ENCODE results near the gene SLCO2A1. TPM values are rescaled to one million over a fixed set of nuclear protein-coding genes. Genes with fewer than 3 reads are reported as not detected.
A peak's percentile ranks its signal among the peaks of the same experiment; 100 is the strongest.

Gene SLCO2A1
- total and polyA plus RNA-seq, 2 experiments from 2014 or later = 0.31 to 1.0 TPM

DNA sequence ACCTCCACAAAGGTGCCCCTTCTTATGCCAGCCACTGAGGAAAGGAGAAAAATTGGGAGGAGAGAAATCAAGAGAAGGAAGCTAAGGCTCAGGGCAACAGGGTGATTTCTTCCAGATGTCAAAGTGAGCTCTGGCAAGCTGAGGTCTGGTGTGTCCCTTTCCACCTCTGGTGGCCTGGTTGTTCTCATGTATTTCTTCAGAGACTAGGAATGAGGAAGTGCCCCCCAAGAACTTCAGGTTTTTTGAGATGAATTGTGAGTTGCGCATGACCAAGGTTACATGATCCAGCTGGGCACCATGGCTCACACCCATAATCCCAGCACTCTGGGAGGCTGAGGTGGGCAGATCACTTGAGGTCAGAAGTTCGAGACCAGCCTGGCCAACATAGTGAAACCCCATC, 139.7 kb downstream of the SLCO2A1 start:
- Mint-ChIP-seq H3K4me3 (no peak overlapping the region), H3K9me3 (no peaks in the 10 kb centered on the region), H3K27ac (no peak overlapping the region), H3K27me3 (ENCODE audit: insufficient read depth, low read depth, poor library complexity) (peaks cover 17% of the 10 kb centered on the region), H3K36me3 (ENCODE audit: low read depth) (no peaks in the 10 kb centered on the region), H3K4me1 (peaks cover 22% of the 10 kb centered on the region)
- Histone ChIP-seq H3K36me3 (ENCODE audit: insufficient read depth) (no peaks in the 10 kb centered on the region), H3F3A (replicated peaks; ENCODE audit: low read depth) (no peaks in the 10 kb centered on the region), H3K9me2 (ENCODE audit: insufficient read depth) (no peaks in the 10 kb centered on the region), H4K20me1 (replicated peaks; ENCODE audit: insufficient read depth) (no peaks in the 10 kb centered on the region), H3K79me2 (replicated peaks; ENCODE audit: insufficient read depth) (no peaks in the 10 kb centered on the region; the same call in 1 of the 2 replicates), H3K27me3 (ENCODE audit: insufficient read depth) (peaks cover 16% of the 10 kb centered on the region), H3K4me1 (ENCODE audit: insufficient read depth) (peaks cover 11% of the 10 kb centered on the region), H3K27ac (ENCODE audit: low read depth) (no peak overlapping the region), H2AFZ (no peak overlapping the region), H3K4me2 (no peak overlapping the region), H3K4me3 (no peak overlapping the region)
- no peak for ATAC-seq
- DNase-seq (ENCODE audit: low spot score) = no peak
- TF ChIP-seq NANOG (IDR thresholded peaks at IDR 0.05; ENCODE audit: borderline replicate concordance) (no peak), POLR2AphosphoS5 (IDR thresholded peaks at IDR 0.05; ENCODE audit: low read depth) (no peak), EZH2phosphoT487 (IDR thresholded peaks at IDR 0.05; ENCODE audit: unreplicated experiment) (no peak), STAT1 (IDR thresholded peaks at IDR 0.05; ENCODE audit: unreplicated experiment) (no peak)

DNA sequence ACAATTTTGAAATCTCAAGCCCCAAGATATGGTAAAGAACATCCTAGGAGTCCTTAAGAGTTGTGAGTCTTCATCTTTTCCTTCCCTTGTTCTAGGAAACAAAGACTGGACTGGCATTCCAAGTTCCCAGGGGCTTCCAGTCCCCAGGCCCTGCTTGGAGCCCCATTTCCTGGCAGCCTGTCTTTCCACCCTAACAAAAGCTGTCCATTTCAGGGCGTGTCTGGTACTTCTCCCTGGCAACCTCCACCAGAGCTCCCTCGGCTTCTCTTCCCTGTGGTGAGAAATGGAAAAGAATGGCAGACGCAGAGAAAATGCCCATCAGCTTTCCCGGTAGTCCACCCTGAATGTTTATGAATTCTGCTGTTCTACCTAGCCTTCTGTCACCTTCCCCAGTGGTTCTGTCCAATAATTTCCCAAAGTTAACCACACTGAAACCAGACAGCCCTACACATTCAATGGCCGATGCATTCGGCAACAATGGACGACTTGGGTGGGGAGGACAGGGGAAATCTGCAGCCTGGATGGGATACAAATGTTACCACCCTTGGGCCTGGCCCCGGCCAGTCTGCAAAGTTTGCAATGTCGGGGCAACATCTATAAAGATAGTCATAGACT, 140.9 kb downstream of the SLCO2A1 start:
- Mint-ChIP-seq H3K4me1 (peaks cover 19% of the 10 kb centered on the region), H3K4me3 (no peak overlapping the region), H3K36me3 (ENCODE audit: low read depth) (no peaks in the 10 kb centered on the region), H3K27ac (peak overlapping the region; percentile 61; the same call in 1 of the 2 replicates), H3K27me3 (ENCODE audit: insufficient read depth, low read depth, poor library complexity) (peaks cover 15% of the 10 kb centered on the region), H3K9me3 (no peaks in the 10 kb centered on the region)
- TF ChIP-seq EZH2phosphoT487 (IDR thresholded peaks at IDR 0.05; ENCODE audit: unreplicated experiment) (no peak), JUNB (IDR thresholded peaks at IDR 0.05; ENCODE audit: unreplicated experiment) (no peak), ZNF114 (CRISPR knock-in tag; IDR thresholded peaks at IDR 0.05) (no peak)
- TF ChIP-seq, protein P1, sequence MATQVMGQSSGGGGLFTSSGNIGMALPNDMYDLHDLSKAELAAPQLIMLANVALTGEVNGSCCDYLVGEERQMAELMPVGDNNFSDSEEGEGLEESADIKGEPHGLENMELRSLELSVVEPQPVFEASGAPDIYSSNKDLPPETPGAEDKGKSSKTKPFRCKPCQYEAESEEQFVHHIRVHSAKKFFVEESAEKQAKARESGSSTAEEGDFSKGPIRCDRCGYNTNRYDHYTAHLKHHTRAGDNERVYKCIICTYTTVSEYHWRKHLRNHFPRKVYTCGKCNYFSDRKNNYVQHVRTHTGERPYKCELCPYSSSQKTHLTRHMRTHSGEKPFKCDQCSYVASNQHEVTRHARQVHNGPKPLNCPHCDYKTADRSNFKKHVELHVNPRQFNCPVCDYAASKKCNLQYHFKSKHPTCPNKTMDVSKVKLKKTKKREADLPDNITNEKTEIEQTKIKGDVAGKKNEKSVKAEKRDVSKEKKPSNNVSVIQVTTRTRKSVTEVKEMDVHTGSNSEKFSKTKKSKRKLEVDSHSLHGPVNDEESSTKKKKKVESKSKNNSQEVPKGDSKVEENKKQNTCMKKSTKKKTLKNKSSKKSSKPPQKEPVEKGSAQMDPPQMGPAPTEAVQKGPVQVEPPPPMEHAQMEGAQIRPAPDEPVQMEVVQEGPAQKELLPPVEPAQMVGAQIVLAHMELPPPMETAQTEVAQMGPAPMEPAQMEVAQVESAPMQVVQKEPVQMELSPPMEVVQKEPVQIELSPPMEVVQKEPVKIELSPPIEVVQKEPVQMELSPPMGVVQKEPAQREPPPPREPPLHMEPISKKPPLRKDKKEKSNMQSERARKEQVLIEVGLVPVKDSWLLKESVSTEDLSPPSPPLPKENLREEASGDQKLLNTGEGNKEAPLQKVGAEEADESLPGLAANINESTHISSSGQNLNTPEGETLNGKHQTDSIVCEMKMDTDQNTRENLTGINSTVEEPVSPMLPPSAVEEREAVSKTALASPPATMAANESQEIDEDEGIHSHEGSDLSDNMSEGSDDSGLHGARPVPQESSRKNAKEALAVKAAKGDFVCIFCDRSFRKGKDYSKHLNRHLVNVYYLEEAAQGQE (IDR thresholded peaks at IDR 0.05; ENCODE audit: unreplicated experiment) = no peak
- TF ChIP-seq, protein P2, sequence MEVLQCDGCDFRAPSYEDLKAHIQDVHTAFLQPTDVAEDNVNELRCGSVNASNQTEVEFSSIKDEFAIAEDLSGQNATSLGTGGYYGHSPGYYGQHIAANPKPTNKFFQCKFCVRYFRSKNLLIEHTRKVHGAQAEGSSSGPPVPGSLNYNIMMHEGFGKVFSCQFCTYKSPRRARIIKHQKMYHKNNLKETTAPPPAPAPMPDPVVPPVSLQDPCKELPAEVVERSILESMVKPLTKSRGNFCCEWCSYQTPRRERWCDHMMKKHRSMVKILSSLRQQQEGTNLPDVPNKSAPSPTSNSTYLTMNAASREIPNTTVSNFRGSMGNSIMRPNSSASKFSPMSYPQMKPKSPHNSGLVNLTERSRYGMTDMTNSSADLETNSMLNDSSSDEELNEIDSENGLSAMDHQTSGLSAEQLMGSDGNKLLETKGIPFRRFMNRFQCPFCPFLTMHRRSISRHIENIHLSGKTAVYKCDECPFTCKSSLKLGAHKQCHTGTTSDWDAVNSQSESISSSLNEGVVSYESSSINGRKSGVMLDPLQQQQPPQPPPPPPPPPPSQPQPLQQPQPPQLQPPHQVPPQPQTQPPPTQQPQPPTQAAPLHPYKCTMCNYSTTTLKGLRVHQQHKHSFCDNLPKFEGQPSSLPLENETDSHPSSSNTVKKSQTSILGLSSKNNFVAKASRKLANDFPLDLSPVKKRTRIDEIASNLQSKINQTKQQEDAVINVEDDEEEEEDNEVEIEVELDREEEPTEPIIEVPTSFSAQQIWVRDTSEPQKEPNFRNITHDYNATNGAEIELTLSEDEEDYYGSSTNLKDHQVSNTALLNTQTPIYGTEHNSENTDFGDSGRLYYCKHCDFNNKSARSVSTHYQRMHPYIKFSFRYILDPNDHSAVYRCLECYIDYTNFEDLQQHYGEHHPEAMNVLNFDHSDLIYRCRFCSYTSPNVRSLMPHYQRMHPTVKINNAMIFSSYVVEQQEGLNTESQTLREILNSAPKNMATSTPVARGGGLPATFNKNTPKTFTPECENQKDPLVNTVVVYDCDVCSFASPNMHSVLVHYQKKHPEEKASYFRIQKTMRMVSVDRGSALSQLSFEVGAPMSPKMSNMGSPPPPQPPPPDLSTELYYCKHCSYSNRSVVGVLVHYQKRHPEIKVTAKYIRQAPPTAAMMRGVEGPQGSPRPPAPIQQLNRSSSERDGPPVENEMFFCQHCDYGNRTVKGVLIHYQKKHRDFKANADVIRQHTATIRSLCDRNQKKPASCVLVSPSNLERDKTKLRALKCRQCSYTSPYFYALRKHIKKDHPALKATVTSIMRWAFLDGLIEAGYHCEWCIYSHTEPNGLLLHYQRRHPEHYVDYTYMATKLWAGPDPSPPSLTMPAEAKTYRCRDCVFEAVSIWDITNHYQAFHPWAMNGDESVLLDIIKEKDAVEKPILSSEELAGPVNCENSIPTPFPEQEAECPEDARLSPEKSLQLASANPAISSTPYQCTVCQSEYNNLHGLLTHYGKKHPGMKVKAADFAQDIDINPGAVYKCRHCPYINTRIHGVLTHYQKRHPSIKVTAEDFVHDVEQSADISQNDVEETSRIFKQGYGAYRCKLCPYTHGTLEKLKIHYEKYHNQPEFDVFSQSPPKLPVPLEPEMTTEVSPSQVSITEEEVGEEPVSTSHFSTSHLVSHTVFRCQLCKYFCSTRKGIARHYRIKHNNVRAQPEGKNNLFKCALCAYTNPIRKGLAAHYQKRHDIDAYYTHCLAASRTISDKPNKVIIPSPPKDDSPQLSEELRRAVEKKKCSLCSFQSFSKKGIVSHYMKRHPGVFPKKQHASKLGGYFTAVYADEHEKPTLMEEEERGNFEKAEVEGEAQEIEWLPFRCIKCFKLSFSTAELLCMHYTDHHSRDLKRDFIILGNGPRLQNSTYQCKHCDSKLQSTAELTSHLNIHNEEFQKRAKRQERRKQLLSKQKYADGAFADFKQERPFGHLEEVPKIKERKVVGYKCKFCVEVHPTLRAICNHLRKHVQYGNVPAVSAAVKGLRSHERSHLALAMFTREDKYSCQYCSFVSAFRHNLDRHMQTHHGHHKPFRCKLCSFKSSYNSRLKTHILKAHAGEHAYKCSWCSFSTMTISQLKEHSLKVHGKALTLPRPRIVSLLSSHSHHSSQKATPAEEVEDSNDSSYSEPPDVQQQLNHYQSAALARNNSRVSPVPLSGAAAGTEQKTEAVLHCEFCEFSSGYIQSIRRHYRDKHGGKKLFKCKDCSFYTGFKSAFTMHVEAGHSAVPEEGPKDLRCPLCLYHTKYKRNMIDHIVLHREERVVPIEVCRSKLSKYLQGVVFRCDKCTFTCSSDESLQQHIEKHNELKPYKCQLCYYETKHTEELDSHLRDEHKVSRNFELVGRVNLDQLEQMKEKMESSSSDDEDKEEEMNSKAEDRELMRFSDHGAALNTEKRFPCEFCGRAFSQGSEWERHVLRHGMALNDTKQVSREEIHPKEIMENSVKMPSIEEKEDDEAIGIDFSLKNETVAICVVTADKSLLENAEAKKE (CRISPR knock-in tag; IDR thresholded peaks at IDR 0.05) = no peak
- TF ChIP-seq, protein P3, sequence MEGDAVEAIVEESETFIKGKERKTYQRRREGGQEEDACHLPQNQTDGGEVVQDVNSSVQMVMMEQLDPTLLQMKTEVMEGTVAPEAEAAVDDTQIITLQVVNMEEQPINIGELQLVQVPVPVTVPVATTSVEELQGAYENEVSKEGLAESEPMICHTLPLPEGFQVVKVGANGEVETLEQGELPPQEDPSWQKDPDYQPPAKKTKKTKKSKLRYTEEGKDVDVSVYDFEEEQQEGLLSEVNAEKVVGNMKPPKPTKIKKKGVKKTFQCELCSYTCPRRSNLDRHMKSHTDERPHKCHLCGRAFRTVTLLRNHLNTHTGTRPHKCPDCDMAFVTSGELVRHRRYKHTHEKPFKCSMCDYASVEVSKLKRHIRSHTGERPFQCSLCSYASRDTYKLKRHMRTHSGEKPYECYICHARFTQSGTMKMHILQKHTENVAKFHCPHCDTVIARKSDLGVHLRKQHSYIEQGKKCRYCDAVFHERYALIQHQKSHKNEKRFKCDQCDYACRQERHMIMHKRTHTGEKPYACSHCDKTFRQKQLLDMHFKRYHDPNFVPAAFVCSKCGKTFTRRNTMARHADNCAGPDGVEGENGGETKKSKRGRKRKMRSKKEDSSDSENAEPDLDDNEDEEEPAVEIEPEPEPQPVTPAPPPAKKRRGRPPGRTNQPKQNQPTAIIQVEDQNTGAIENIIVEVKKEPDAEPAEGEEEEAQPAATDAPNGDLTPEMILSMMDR (conservative IDR thresholded peaks at IDR 0.05; ENCODE audit: low read depth in 2 of 2) = no peak
- H3K36me3 ChIP-seq (ENCODE audit: insufficient read depth) = no peaks in the 10 kb centered on the region
- H3K4me1 ChIP-seq (ENCODE audit: insufficient read depth) = peaks cover 7% of the 10 kb centered on the region
- H3K27me3 ChIP-seq (ENCODE audit: insufficient read depth) = peaks cover 10% of the 10 kb centered on the region
- no peaks in the 10 kb centered on the region for H4K20me1 ChIP-seq (replicated peaks; ENCODE audit: insufficient read depth)
- no peak overlapping the region for H2AFZ ChIP-seq
- ATAC-seq = no peak
- no peaks in the 10 kb centered on the region for H3K9me2 ChIP-seq (ENCODE audit: insufficient read depth)
- DNase-seq (ENCODE audit: low spot score) = no peak
- H3K4me2 ChIP-seq = no peak overlapping the region
- H3K4me3 ChIP-seq = no peak overlapping the region
- no peaks in the 10 kb centered on the region for H3F3A ChIP-seq (replicated peaks; ENCODE audit: low read depth)
- no peak overlapping the region for H3K27ac ChIP-seq (ENCODE audit: low read depth)
- H3K79me2 ChIP-seq (replicated peaks; ENCODE audit: insufficient read depth) = no peaks in the 10 kb centered on the region; the same call in 1 of the 2 replicates

Data from GM23338 (cell line).